Measurements from ENCODE around the gene SLC16A6.
A peak's percentile ranks its signal among the peaks of the same experiment; 100 is the strongest.
"Not testable (repeated sequence)": the region's sequence is repeated elsewhere in the genome, so short reads cannot be mapped to it uniquely, and the experiment has no call there.

Gene SLC16A6

DNA sequence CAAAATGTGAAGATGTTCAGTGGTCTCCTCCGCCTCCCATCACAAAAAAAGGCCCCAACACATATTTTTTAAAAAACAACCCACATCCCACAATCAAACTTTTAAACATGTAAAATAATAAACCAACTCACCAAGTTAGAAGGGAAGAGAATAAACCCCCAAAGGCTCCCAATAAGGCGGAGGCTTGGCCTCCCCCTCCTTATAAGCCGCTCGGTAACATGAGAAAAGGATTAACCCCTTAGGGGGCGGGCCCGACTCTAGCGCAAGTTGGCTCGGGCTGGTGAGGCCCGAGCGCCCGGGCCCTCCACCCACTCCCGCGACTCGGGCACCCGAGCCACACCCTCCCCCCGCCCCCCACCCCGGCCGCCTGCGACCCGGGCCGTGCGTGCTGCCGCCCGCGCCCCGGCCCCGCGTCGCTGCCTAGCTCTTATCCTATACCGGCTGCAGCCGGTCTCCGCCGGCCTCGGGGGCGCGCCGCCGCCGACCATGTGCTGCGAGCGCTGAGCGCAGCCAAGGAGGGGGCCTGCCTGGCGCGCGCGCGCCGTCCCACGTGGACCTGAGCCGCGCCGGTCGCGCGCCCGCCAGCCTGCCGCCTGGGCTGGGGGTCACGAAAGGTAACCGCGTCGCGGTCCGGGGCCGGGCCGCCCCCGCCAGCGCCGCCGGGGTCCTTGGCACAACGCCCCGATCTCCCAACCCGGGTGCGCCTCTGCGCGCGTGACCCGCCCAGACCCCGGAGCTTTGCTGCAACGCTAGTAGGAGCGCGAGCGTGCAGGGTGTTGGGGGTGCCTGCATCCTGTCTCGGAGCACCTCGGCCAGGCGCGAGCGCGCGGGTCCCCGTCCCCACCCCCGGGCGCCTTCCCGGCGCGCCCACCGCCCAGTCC is at the start of gene SLC16A6, which contains the start of gene ARSG:
Gene SLC16A6, minus strand, starts transcription at position 173 of the 881 bp plus-strand sequence. CDS start 12,807 bp downstream, outside the sequence.
Gene ARSG, plus strand, starts transcription at position 541 of the 881 bp plus-strand sequence. CDS start 15,999 bp downstream, outside the sequence.
- peak; percentile 86 for DNase-seq

DNA sequence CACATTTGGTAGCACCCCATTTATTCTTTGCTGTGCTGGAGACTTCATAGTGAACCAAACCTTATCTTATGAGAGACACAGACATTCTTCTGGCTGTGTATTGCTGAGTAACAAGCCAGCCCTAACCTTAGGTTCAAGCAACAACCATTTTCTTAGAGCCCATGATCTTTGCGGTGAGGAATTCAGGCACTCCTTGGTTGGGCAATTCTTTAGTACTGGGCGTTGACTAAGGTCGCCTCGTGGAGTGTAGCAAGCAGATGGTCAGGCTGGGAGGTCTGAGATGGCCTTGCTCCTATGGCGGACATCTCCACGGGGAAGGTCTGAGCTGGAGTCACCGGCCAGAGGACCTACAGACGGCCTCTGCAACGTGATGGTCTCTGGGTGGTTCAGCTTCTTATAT is 43.5 kb upstream of the SLC16A6 start:
- no peak for DNase-seq

DNA sequence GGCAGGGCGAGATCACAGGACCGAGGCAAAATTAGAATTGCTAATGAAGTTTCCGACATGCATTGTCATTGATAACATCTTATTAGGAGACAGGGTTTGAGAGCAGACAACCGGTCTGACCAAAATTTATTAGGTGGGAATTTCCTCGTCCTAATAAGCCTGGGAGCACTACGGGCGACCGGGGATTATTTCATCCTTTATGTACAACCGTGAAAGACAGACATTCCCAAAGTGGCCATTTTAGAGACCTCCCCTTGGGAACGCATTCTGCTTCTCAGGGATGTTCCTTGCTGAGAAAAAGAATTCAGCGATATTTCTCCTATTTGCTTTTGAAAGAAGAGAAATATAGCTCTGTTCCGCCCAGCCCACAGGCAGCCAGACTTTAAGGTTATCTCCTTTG is 41.0 kb upstream of the SLC16A6 start:
- DNase-seq = not testable (repeated sequence)

GRCh38 chr17:68329331-68329730 is 38.4 kb upstream of the SLC16A6 start:
- DNase-seq = no peak

- DNase-seq = no peak
Measured at GRCh38 chr17:68328676-68329075, 37.7 kb upstream of the SLC16A6 start.

DNA sequence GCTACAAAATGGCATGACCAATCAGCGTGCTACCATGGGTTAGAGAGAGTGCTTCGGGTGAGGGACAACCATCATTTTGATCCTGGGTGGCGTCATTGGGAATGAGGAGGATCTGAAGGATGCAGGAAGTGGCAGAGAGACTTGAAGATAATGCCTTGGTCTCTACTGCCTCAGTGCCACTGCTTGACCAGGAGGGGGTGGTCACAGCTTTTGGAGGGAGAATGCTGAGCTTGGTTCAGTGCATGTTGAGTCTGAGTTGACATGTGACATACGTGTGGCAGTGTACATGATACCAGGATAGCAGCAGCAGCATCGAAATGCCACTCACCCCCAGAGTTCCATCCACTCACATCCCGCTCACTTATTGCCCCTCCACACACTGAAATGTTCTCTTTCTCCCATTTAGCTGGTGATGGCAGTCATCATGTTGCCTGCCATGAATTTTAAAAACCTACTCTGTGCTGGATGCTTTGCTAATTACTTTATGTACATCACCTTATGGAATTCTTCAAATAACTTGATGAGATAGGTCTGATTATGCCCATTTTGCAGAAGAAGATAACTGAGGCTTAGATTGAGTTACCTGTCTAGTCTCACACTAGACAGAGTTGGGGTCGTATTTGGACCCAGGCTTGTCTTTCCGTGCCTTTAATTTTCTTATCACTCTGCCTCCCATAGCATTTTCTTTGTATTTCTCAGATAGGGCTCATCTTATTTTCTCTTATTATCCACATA is 37.1 kb upstream of the SLC16A6 start:
- DNase-seq = no peak

DNA sequence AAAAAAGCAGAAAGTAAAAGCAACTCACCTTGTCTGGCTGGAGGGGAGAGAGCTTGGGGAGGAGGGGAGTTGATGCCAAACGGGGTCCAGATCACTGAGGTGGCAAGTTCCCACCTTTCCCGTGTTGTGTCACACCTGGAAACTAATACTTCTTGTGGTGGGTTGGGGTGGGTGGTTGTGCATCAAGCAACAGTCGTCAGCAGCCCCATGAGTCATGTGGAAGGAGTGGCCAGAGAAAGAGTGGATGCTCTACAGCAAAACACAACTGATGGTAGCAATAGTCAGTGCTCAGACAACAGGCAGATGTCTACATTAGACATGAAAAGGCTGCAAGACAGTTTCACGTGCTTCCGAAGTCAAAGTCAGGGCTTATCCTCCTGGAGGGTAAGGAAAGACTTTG is 35.8 kb upstream of the SLC16A6 start:
- peak; percentile 32 for DNase-seq

DNA sequence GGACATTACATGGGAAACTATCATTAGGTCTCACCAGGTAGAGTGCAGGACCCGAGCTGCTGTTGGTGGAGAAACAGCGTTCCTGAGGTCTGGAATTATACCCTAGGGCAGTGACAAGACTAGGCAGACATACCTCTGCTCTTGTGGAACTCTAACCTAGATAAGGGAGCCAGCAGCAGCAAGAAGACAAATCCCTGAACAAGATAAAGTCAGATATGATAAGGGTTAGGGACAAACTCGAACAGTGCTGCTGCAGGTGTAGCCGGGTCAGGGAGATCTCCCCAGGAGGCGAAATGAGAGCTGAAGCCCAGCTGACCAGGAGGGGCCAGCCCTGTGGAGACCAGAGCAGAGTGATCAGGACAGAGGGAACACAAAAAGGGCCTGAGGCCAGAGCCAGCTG is 35.0 kb upstream of the SLC16A6 start:
- DNase-seq = no peak

GRCh38 chr17:68324654-68325336 is 33.9 kb upstream of the SLC16A6 start:
- no peak for DNase-seq

DNA sequence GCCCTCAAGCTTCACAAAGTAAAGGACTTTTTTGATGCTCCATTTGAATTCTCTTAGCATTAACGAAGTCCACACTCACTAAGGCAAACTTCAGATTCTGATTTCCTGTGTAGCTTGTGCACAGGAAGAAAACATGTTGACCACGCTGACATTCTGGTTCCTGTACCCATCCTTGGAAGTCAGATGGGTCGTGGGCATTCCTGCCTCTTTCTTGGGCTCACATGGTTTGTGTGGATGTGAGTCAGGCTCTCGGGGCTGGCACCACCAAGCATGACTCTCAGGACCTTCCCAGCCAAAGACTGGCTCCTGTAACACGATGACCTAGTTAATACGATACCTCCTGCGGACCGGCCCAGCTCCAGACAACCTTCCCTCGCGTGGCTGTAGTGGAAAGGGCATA is 33.2 kb upstream of the SLC16A6 start:
- no peak for DNase-seq

DNA sequence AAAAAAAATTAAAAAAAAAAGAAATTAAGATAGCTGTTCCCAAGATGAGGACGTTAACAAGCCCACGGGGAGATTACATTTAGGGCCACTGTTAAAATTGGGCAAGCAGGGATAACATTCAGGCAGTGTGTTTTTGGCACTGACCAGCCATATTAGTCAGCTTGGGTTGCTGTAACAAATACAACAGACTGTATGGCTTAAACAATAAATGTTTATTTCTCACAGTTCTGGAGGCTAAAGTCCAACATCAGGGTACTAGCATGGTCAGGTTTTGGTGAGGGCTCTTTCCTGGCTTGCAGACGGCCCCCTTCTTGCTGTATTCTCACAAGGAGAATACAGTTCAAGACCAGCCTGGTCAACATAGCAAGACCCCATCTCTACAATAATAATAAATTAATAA is 31.7 kb upstream of the SLC16A6 start:
- DNase-seq = no peak

DNA sequence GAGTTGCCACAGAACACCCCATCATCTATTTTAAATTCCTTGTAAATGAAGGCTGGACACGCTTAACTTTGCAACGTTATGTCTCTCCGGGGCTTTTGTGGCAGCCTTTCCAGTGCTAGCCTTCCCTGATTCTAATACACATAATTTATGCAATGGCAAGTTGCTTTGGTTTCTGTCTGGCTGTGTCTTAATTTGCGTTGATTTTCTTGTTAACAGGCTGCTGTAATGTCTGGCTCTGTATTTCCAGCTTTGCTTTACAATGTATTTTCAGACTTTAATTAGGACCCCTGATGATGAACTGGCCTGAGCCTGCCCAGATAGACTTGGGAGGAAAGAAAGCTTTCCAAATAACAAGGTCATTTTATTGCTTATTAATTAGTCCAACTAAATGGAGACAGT is 30.6 kb upstream of the SLC16A6 start:
- DNase-seq = no peak

DNA sequence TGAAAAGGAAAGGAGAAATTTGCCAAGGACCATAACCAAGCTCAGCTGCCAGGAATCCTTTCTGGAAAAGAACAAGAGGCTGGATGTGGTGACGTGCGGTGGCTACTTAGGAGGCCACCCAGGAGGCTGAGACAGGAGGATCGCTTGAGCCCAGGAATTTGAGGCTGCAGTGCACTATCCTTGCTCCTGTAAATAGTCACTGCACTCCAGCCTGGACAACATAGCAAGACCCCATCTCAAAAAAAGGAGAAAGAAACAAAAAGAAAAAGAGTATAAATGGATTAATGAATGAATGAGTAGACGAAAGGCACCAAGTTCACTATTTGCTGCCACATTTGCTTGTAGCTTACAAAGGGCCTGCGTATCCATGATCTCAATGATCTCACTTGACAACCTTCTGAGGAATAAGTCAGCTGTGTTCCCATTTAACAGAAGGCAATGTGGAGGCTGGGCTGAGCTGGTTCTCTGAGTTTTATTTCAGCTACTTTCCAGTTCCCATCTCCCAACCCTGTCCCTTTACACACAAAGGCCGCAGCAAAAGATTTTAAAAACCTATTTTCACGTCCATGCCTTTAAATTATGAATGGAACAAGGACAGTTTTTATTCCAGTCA is 30.1 kb upstream of the SLC16A6 start:
- no peak for DNase-seq

- DNase-seq = no peak
Measured at GRCh38 chr17:68320311-68320865, 29.5 kb upstream of the SLC16A6 start.

GRCh38 chr17:68319410-68320162 is 28.7 kb upstream of the SLC16A6 start:
- DNase-seq = no peak

DNA sequence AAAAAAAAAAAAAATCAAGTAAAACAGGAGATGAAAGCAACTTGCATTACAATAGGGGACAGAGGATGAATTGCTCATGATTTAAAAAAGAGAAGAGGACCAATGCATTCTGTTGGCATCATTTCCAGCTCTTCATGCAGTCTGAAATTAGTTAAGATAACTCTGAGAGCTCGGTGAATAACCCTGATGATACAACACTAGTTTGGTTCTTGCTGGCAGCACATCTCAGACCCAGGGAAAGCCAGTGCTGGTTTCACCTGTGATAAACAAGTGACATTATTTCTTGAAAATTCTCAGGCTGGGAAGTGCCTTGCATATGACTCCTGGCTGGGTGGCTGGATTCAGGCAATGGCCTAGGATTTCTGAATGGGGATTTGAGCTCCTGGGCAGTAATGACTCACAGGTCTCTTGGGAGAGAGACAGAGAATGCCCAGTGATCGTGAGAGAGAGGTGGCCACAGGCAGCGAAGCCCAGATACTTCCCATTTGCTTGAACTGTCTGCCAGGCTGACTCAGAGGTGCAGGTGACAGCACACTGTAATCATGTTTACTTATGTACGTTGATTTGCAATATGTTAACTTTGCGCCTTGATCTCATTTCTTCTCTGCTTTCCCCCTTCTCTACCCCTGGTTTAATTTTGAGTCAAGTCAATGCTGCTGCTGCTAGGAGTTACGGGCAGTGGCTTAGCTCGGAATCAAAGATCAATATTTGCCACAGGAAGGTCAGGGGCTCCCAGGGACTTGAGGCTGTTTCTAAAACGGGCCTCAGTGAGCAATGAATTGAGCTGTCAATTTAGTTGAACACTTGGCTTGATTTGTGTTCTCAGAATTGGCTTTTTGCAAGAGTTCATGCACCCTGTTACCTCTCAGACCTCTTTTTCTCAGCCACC is 27.4 kb upstream of the SLC16A6 start:
- no peak for DNase-seq

- DNase-seq = no peak
Measured at GRCh38 chr17:68317458-68317857, 26.5 kb upstream of the SLC16A6 start.

- DNase-seq = no peak
Measured at GRCh38 chr17:68315930-68316329, 25.0 kb upstream of the SLC16A6 start.

DNA sequence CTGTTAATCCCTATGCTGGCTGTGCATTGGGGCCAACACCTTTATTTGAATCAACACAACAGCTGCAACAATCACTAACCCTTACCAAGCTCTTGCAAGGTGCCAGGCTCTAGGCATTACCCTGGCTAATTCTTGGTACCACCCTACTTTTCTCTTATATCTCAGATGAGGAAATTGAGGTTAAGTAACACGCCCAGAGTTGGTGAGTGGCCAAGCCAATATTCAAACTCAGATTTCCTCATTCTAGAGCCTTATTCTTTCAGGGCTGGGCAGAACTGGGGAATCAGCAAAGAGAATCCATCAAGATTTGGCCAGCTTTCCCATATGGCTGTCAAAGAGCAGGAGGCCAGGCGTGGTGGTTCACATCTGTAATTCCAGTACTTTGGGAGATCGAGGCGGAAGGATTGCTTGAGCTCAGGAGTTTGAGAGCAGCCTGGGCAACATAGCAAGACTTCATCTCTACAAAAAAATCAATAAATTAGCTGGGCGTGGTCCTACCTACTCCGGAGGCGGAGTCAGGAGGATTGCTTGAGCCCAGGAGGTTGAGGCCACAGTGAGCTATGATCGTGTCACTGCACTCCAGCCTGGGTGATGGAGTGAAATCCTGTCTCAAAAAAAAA is 24.1 kb upstream of the SLC16A6 start:
- no peak for DNase-seq

DNA sequence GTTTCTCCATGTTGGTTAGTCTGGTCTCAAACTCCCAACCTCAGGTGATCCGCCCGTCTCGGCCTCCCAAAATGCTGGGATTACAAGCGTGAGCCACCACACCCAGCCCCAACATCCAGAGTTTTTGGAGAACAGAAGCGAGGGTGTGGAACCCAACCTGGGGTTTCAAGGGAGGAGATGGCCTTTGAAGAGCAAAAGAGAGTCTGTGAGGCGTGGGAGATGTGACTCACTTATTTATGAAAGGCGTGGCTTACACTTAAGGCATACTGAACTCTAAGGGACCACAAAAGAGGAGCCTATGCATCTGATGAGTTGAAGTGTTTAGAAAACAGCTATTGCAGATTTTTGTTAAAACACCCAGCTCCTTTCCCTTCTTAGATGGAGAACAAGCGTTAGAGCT is 19.2 kb upstream of the SLC16A6 start:
- peak; percentile 55 for DNase-seq

All from stimulated activated CD4-positive, alpha-beta T cell treated with anti-CD3 and anti-CD28 coated beads, Interleukin-15, amount 100 ng/mL, for 24 hours (primary cell).